ENCODE measurements around the gene ASCC2.

DNA sequence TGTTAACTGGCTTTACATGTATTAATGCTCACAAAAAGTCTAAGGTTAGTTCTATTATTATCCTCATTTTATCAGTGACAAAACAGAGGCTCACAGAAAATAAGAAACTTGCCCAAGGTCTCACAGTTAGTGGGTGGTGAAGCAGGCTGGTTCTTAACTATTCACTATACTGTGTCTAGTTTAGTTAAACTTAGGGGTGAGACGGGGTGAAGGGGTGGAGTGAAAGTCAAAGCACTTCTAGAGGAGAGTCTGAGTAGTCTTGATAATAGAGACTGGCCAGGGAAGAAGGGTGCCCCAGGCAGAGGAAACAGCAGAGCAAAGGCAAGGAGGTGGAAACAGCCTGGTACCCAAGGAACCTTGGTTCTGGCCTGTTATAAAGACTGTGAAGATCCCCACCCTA is 4.0 kb downstream of the ASCC2 start:
- TF ChIP-seq, protein P1, sequence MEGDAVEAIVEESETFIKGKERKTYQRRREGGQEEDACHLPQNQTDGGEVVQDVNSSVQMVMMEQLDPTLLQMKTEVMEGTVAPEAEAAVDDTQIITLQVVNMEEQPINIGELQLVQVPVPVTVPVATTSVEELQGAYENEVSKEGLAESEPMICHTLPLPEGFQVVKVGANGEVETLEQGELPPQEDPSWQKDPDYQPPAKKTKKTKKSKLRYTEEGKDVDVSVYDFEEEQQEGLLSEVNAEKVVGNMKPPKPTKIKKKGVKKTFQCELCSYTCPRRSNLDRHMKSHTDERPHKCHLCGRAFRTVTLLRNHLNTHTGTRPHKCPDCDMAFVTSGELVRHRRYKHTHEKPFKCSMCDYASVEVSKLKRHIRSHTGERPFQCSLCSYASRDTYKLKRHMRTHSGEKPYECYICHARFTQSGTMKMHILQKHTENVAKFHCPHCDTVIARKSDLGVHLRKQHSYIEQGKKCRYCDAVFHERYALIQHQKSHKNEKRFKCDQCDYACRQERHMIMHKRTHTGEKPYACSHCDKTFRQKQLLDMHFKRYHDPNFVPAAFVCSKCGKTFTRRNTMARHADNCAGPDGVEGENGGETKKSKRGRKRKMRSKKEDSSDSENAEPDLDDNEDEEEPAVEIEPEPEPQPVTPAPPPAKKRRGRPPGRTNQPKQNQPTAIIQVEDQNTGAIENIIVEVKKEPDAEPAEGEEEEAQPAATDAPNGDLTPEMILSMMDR (conservative IDR thresholded peaks at IDR 0.05; ENCODE audit: low read depth, low read length), result no peak
- TF ChIP-seq RFX5 (IDR thresholded peaks at IDR 0.05; ENCODE audit: low read depth, low read length), result no peak
- no peak for TF ChIP-seq SMC3 (IDR thresholded peaks at IDR 0.05; ENCODE audit: low read depth, low read length)
- no peak for TF ChIP-seq RAD21 (IDR thresholded peaks at IDR 0.05; ENCODE audit: low read length)
- no peak for TF ChIP-seq MAZ (IDR thresholded peaks at IDR 0.05; ENCODE audit: borderline replicate concordance, low read depth, low read length)
- no peak for TF ChIP-seq CEBPB (IDR thresholded peaks at IDR 0.05; ENCODE audit: low read depth, low read length)
- TF ChIP-seq BHLHE40 (IDR thresholded peaks at IDR 0.05; ENCODE audit: low read depth, low read length), result no peak
- TF ChIP-seq POLR2A (IDR thresholded peaks at IDR 0.05; ENCODE audit: low read depth, low read length), result no peak
- TF ChIP-seq, protein P2, sequence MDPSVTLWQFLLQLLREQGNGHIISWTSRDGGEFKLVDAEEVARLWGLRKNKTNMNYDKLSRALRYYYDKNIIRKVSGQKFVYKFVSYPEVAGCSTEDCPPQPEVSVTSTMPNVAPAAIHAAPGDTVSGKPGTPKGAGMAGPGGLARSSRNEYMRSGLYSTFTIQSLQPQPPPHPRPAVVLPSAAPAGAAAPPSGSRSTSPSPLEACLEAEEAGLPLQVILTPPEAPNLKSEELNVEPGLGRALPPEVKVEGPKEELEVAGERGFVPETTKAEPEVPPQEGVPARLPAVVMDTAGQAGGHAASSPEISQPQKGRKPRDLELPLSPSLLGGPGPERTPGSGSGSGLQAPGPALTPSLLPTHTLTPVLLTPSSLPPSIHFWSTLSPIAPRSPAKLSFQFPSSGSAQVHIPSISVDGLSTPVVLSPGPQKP (IDR thresholded peaks at IDR 0.05; ENCODE audit: borderline replicate concordance, low read depth, low read length), result no peak
- no peak for TF ChIP-seq MAFK (IDR thresholded peaks at IDR 0.05; ENCODE audit: low read depth, low read length)
- no peak for TF ChIP-seq RCOR1 (IDR thresholded peaks at IDR 0.05; ENCODE audit: insufficient replicate concordance, low read length)
- TF ChIP-seq, protein P3, sequence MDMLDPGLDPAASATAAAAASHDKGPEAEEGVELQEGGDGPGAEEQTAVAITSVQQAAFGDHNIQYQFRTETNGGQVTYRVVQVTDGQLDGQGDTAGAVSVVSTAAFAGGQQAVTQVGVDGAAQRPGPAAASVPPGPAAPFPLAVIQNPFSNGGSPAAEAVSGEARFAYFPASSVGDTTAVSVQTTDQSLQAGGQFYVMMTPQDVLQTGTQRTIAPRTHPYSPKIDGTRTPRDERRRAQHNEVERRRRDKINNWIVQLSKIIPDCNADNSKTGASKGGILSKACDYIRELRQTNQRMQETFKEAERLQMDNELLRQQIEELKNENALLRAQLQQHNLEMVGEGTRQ (IDR thresholded peaks at IDR 0.05; ENCODE audit: low read depth, low read length), result no peak

Data from IMR-90 (cell line).